Measurements from ENCODE around the gene ADNP.

DNA sequence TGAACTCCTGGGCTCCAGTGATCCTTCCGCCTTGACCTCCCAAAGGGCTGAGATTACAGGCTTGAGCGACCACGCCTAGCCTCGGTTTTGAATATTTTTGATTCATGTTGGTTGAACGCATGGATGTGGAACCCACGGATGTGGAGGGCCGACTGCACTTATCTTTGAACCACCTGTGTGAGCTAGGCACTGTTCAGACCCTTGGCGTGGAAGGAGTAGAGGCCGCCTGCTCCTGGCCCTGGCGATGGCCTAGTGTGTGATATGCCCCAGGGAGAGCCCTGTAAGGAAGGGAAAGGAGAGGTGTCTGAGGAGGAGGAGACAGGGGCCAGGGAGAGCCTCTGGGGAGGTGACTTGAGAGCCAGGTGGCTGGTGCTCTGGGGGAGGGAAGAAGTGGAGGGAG lies 72.1 kb downstream of the ADNP start:
- TF ChIP-seq, protein P1, sequence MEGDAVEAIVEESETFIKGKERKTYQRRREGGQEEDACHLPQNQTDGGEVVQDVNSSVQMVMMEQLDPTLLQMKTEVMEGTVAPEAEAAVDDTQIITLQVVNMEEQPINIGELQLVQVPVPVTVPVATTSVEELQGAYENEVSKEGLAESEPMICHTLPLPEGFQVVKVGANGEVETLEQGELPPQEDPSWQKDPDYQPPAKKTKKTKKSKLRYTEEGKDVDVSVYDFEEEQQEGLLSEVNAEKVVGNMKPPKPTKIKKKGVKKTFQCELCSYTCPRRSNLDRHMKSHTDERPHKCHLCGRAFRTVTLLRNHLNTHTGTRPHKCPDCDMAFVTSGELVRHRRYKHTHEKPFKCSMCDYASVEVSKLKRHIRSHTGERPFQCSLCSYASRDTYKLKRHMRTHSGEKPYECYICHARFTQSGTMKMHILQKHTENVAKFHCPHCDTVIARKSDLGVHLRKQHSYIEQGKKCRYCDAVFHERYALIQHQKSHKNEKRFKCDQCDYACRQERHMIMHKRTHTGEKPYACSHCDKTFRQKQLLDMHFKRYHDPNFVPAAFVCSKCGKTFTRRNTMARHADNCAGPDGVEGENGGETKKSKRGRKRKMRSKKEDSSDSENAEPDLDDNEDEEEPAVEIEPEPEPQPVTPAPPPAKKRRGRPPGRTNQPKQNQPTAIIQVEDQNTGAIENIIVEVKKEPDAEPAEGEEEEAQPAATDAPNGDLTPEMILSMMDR (conservative IDR thresholded peaks at IDR 0.05; ENCODE audit: low read depth, low read length), result no peak
- TF ChIP-seq EZH2phosphoT487 (IDR thresholded peaks at IDR 0.05; ENCODE audit: borderline replicate concordance, low read length) (no peak), EZH2 (IDR thresholded peaks at IDR 0.05; ENCODE audit: low read length, unreplicated experiment) (no peak)
